T1000 (cell line): ENCODE data around the gene NCF1.
"Not testable (repeated sequence)": the region's sequence is repeated elsewhere in the genome, so short reads cannot be mapped to it uniquely, and the experiment has no call there.

Experiments
- DNase-seq: peaks from one replicate; lab custom pipeline; 2025; ENCODE audit warnings: mixed read lengths; lab: John Stamatoyannopoulos, UW

Gene NCF1

DNA sequence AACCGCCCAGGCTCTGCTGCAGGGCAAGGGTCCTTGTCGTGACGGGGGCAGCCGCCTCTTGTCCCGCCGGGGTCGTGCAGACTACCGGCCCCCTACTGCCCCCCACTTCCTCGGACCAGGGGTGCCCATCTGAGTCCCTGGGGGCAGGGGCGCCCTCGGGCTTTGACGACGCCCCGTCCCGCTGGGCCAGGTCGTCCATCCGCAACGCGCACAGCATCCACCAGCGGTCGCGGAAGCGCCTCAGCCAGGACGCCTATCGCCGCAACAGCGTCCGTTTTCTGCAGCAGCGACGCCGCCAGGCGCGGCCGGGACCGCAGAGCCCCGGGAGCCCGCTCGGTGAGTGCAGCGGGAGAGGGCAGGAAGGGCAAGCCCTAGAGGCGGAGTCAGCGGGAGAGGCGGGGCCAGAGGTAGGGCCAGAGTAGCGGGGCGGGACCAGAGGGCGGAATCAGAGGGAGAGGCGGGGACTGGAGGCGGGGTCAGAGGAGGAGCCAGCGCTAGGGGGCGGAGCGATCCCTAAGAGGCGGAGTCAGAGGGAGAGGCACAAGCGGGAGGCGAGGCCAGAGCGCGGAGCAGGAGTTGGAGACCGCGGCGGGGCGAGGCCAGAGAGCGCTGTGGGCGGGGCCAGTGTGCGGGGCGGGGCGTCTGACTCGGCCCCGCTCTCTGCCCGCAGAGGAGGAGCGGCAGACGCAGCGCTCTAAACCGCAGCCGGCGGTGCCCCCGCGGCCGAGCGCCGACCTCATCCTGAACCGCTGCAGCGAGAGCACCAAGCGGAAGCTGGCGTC lies 14.7 kb downstream of the NCF1 start:
- peak; percentile 88 for DNase-seq

DNA sequence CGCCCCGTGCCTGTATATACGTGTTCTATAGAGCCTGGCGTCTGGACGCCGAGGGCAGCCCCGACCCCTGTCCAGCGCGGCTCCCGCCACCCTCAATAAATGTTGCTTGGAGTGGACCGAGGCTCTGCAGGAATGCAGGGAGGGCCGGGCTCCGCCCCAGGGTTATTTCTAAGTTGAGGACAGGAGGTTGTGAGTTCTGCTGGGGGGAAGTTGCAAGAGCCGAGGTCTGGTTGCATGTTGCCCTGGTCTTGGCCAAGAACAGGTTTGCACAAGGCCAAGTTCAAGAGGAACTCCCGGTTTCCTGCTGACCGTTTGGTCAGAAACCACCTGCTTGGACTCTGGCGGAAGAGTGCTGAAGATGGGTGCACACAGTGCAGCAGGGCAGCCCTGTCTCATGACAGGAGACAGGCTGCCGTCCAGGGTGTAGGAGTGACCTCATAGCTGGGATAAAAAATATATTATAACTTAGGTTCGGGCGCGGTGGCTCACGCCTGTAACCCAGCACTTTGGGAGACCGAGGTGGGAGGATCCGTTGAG lies 15.5 kb downstream of the NCF1 start:
- not testable (repeated sequence) for DNase-seq

DNA sequence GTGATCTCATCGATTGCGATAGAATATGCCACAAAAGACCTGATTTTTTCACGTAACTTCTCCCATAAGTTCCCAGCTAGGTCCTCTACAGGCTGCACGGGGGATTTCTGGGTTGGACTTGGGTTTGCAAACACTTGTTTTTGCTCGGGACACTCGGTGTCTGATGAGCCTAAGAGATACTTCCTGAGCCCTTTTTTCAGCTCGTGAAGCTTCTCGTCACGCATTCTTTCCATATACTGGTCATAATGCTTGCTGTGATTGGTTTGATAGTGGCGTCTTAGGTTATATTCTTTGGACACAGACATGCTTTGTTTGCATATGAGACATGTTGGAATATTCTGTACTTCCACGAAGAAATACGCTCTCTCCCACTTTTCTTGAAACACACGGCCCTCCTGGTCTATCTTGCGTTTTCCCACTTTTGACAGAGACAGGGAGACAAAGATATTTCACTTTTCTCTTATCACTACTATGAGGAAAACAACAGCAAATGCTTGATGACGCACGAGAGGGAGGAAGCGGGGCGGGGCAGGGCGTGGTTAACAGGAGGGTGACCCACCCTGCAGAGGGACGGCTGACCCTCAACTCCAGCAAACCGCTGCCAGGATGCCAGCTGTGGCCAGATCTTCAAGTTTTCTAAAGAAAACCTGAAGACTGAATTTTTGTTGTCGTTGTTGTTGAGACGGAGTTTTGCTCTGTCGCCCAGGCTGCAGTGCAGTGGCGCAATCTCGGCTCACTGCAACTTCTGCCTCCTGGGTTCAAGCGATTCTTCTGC lies 24.2 kb downstream of the NCF1 start:
- DNase-seq: not testable (repeated sequence)

DNA sequence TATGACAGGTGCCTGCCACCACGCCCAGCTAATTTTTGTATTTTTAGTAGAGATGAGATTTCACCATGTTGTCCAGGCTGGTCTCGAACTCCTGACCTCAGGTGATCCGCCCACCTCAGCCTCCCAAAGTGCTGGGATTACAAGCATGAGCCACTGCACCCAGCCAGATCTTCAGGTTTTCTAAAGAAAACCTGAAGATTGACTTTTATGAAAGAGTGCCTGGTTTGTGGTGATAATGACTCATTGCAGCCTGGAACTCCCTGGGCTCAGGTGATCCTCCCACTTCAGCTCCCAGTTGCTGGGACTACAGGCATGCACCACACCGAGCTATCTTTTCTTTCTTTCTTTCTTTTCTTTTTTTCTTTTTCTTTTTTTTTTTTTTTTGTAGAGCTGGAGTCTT lies 24.8 kb downstream of the NCF1 start:
- not testable (repeated sequence) for DNase-seq

DNA sequence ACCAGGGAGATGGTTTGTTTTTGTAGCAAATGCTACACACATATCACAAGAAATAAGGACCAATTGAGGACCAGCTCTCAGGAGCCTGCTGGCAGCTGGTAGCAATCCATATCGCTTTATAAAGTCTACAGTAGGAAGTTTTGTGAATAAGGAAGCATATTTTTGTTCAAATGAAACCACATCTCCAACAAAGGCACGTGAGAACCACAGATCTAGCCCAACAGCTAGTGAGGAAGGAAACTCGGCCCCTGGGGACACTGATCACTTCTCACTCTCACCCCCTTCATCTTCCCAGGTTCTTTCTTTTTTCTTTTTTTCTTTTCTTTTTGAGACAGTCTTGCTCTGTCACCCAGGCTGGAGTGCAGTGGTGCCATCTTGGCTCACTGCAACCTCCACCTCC lies 42.1 kb downstream of the NCF1 start:
- DNase-seq: not testable (repeated sequence)

DNA sequence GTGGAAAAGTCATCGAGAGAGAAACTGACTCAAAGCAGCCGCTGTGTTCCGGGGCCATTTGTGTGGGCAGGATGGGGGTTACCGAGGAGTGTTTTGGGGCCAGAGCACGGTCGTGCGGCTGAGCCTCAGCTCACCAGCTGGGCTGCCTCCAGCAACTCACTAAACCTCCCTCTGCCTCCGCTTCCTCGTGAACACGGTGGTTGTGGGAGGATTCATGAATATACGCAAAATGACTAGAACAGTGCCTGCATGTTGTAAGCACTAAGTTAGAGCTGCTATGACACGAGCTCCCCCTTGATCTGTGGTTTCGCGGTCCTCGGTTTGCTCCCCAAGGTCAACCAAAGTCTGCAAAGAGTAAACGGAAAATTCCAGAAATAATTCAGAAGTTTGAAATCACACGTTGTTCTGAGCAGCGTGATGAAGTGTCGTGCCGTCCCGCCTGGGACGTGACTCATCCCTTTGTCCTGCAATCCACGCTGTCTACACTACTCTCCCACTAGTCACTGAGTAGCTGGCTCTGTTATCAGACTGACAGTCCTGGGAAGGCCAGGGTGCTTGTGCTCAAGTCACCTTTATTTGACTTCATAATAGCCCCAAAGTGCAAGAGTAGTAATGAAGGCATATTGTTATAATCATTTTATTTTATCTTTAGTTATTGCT lies 46.5 kb downstream of the NCF1 start:
- not testable (repeated sequence) for DNase-seq

DNA sequence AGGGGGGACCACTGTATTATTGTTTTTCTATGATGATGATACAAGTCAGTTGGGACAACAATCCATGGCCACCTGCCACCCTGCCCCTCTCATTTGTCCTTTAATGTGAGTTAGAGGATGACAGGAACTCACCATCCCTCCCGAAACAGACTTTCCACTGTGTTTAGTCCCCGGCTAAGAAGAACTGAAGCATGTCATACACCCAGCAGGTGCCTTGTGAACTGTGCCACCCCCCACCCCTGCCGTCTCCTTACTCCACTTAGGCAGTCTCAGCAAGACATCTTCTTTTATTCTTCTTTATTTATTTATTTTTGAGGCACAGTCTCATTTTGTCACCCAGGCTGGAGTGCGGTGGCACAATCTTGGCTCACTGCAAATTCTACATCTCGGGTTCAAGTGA lies 47.4 kb downstream of the NCF1 start:
- DNase-seq: not testable (repeated sequence)

DNA sequence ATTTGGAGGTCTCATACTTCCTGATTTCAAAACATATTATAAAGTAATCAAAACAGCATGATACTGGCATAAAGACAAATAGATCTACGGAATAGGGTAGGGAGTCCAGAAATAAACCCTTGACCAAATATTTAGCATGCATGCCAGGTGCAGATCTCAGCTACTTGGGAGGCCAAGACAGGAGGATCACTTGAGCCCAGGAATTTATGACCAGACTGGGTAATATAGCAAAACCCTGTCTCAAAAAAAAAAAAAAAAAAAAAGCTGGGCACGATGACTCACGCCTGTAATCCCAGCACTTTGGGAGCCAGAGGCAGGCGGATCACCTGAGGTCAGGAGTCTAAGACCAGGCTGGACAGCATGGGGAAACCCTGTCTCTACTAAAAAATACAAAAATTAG lies 56.1 kb downstream of the NCF1 start:
- DNase-seq: not testable (repeated sequence)

DNA sequence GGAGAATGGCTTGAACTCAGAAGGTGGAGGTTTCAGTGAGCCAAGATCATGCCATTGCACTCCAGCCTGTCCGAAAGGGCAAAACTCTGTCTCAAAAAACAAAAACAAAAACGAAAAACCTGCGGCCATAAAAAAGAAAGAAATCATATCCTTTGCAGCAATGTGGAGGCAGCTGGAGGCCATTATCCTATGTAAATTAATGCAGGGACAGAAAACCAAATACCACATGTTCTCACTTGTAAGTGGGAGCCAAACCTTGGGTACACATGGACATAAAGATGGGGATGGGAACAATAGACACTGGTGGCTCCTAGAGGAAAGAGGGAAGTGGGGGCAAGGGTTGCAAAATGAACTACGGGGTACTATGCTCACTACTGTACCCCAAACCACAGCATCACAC lies 56.6 kb downstream of the NCF1 start:
- not testable (repeated sequence) for DNase-seq
